ENCODE measurements around the gene NEURL4.

GRCh38 chr17:7290685-7291084 lies 38.5 kb downstream of the NEURL4 start:
- no peak for TF ChIP-seq CTCF (IDR thresholded peaks at IDR 0.05)
- no peak for TF ChIP-seq POLR2A (IDR thresholded peaks at IDR 0.05)
